Psoas muscle (tissue), 8 donors: ENCODE data around the gene PHKA2. TPM values are rescaled to one million over a fixed set of nuclear protein-coding genes. Genes with fewer than 3 reads are reported as not detected.

Experiments used
- ATAC-seq, 4 donors: fragments of 200-7000 bp; cut with Tn5 transposase; one replicate each; pipeline ENCODE4 v1.9.1; 2020; ENCODE audit warnings: moderate library complexity in 3 of 4, mild to moderate bottlenecking in 2 of 4
- DNase-seq, 2 donors: peaks; one replicate each; pipeline ENCODE4 v3.0.0-alpha.2; 2020
- H3K27ac ChIP-seq: fragments of 200-600 bp; one replicate; pipeline ENCODE4 v1.8.0; 2022
- H3K27me3 ChIP-seq, 3 donors: fragments of 200-600 bp in 1 of 3; one replicate each; pipeline versions ENCODE4 v1.6.1 to v1.8.0; 2013 to 2022; ENCODE audit warnings: low read length in 2 of 3, mild to moderate bottlenecking in 2 of 3, moderate library complexity in 1 of 3; ENCODE audit not compliant: insufficient read depth in 3 of 3
- H3K36me3 ChIP-seq, 2 donors: fragments of 200-600 bp in 1 of 2; one replicate each; pipeline versions ENCODE4 v1.6.1 to v1.8.0; 2013 to 2022; ENCODE audit warnings: low read depth in 1 of 2, mild to moderate bottlenecking in 1 of 2, moderate library complexity in 1 of 2; ENCODE audit not compliant: insufficient read depth in 1 of 2
- H3K4me1 ChIP-seq: fragments of 200-600 bp; one replicate; pipeline ENCODE4 v1.8.0; 2022
- H3K4me3 ChIP-seq: fragments of 200-600 bp; one replicate; pipeline ENCODE4 v1.8.0; 2022; ENCODE audit warnings: mild to moderate bottlenecking
- H3K9me3 ChIP-seq: fragments of 200-600 bp; one replicate; pipeline ENCODE4 v1.8.0; 2022
- CTCF ChIP-seq: fragments of 200-600 bp; IDR thresholded peaks from one replicate; pipeline ENCODE4 v1.8.0; 2022; ENCODE audit warnings: antibody characterized with exemption
- WGBS, 3 donors: extraction: QIAGEN DNeasy Blood & Tissue Kit; methylation state at CpG; one replicate each; pipeline versions ENCODE4 v1.1.6 to v1.1.7; 2013; 5-methylcytosine and 5-hydroxymethylcytosine counted together
- intact Hi-C, 2 donors: fragments of 100-400 bp; cut with DNase I; formaldehyde crosslinking; loops; one replicate each; pipeline versions ENCODE4 v1.11.0 to v1.14.2; 2022
- polyA plus RNA-seq, 3 donors: library from polyadenylated mRNA; stranded (reverse); fragments of 200-250 nt; gene quantifications; one replicate each; pipeline ENCODE4 v1.2.3, GENCODE V29; 2013
- total RNA-seq, 4 donors: library from RNA; stranded (reverse); fragmentation: NEBNext Ultra II Directional in 2 of 4; extraction: Animal tissue kit (Norgen Biotek cat#: 25700) in 2 of 4; gene quantifications; one replicate each; pipeline versions ENCODE4 v1.2.1 to v1.2.4, GENCODE V29; 2021 to 2023
- donor health status: healthy with polysubstance abuse.
- donor health status: DM: no; HTN: no; CAD: no; lungs with moderate emphysema.
- donor health status: Bipolar disorder and iron deficiency.
- donor health status: healthy.
- donor health status: DM: yes; HTN: yes; CAD: no.
- donor health status: DM: no; HTN: no; CAD: no.
- donor health status: DM: no; HTN: no; CAD: no.
- donor health status: DM: yes; HTN: yes; CAD: no.

PHKA2 gene
- total and polyA plus RNA-seq, 7 donors = 3.7 to 24.8 (median 8.9) TPM

GRCh38 chrX:18879144-18879543 lies 104.8 kb downstream of the PHKA2 start:
- TF ChIP-seq CTCF = no peak
- no peaks in the 10 kb centered on the region for H3K4me1 ChIP-seq
- 78 to 86% (median 85%) methylated on average over 9 of the region's 9 CpGs for WGBS, 3 donors
- no peaks in the 10 kb centered on the region for H3K9me3 ChIP-seq
- intact Hi-C loops = no loop called here
- ATAC-seq = no peak
- H3K27ac ChIP-seq = no peak overlapping the region
- H3K27me3 ChIP-seq = no peaks in the 10 kb centered on the region
- H3K4me3 ChIP-seq = no peak overlapping the region
- DNase-seq = no peak
- H3K36me3 ChIP-seq = no peaks in the 10 kb centered on the region

- Histone ChIP-seq H3K4me3 (no peak overlapping the region), H3K27me3 (no peaks in the 10 kb centered on the region), H3K9me3 (no peaks in the 10 kb centered on the region), H3K36me3 (no peaks in the 10 kb centered on the region), H3K4me1 (no peaks in the 10 kb centered on the region), H3K27ac (no peak overlapping the region)
- no peak for DNase-seq
- WGBS, 3 donors = 84 to 94% (median 84%) methylated on average over 7 of the region's 7 CpGs
- intact Hi-C loops = no loop called here
- no peak for ATAC-seq
- no peak for TF ChIP-seq CTCF
Measured at GRCh38 chrX:18877469-18877868, 106.4 kb downstream of the PHKA2 start.

GRCh38 chrX:18875256-18875878 lies 108.5 kb downstream of the PHKA2 start:
- no peak for TF ChIP-seq CTCF
- intact Hi-C loops = no loop called here
- Histone ChIP-seq H3K27me3 (no peaks in the 10 kb centered on the region), H3K9me3 (no peaks in the 10 kb centered on the region), H3K36me3 (no peaks in the 10 kb centered on the region), H3K27ac (no peak overlapping the region), H3K4me3 (no peak overlapping the region), H3K4me1 (no peaks in the 10 kb centered on the region)
- ATAC-seq (no peak), DNase-seq (no peak)
- WGBS, 3 donors = 68 to 77% (median 71%) methylated on average over 12 to 15 of the region's 15 CpGs

- H3K4me1 ChIP-seq = no peaks in the 10 kb centered on the region
- 89 to 94% (median 90%) methylated on average over 21 to 27 of the region's 27 CpGs for WGBS, 3 donors
- intact Hi-C loops = no loop called here
Measured at GRCh38 chrX:18874560-18875255, 109.2 kb downstream of the PHKA2 start.

More at GRCh38 chrX:18874560-18875255, 109.2 kb downstream of the PHKA2 start:
- no peaks in the 10 kb centered on the region for H3K9me3 ChIP-seq
- no peaks in the 10 kb centered on the region for H3K36me3 ChIP-seq
- H3K4me3 ChIP-seq = no peak overlapping the region
- TF ChIP-seq CTCF = no peak
- ATAC-seq (no peak), DNase-seq (no peak)
- no peaks in the 10 kb centered on the region for H3K27me3 ChIP-seq
- no peak overlapping the region for H3K27ac ChIP-seq
